Testis (tissue), 3 donors: ENCODE measurements around the gene NLRP1. TPM values are rescaled to one million over a fixed set of nuclear protein-coding genes. Genes with fewer than 3 reads are reported as not detected.

Experiments used
- DNase-seq: peaks from one replicate; pipeline ENCODE4 v3.0.0-alpha.2; 2019
- H3K27ac ChIP-seq, 2 donors: fragments of 200-600 bp; sonication (generic); one replicate each; pipeline ENCODE4 v1.5.1; 2019
- H3K27me3 ChIP-seq: fragments of 200-600 bp; sonication (generic); one replicate; pipeline ENCODE4 v1.5.1; 2019
- H3K36me3 ChIP-seq: fragments of 200-600 bp; sonication (generic); one replicate; pipeline ENCODE4 v1.5.1; 2017; ENCODE audit warnings: low read depth; ENCODE audit errors: missing control alignments
- H3K4me1 ChIP-seq: fragments of 200-600 bp; sonication (generic); one replicate; pipeline ENCODE4 v1.5.1; 2019
- H3K4me3 ChIP-seq, 2 donors: fragments of 200-600 bp; sonication (generic); one replicate each; pipeline ENCODE4 v1.5.1; 2017 to 2019
- H3K9me3 ChIP-seq: fragments of 200-600 bp; sonication (generic); one replicate; pipeline ENCODE4 v1.5.1; 2017
- CTCF ChIP-seq, 3 experiments: fragments of 450-650 bp in 2 of 3; fragments of 200-600 bp in 1 of 3; sonication (generic) in 1 of 3; IDR thresholded peaks; one replicate each; pipeline ENCODE4 v1.5.1; 2016 to 2019; ENCODE audit warnings: antibody characterized with exemption in 3 of 3, mild to moderate bottlenecking in 2 of 3, moderate library complexity in 1 of 3
- POLR2A ChIP-seq: fragments of 450-650 bp; IDR thresholded peaks from one replicate; pipeline ENCODE4 v1.6.1; 2017; ENCODE audit warnings: antibody characterized with exemption, mild to moderate bottlenecking, moderate library complexity
- WGBS, 2 donors: methylation state at CpG; one replicate each; pipeline ENCODE4 v1.1.5; 2018; 5-methylcytosine and 5-hydroxymethylcytosine counted together
- intact Hi-C: fragments of 100-400 bp; cut with DNase I; formaldehyde crosslinking; loops from one replicate; pipeline ENCODE4 v1.15.1; 2023; ENCODE audit warnings: low total_unique reads
- polyA plus RNA-seq: library from polyadenylated mRNA; stranded (reverse); fragments of 350-450 nt; fragmentation: Illumina TruSeq; extraction: RNeasy Lipid Tissue Mini Kit (QIAGEN cat#74804); gene quantifications from one replicate; pipeline ENCODE4 v1.2.3, GENCODE V29; 2014; ENCODE audit warnings: low read depth, low replicate concordance; ENCODE audit not compliant: insufficient read depth
- total RNA-seq, 2 donors: library from RNA; depleted of rRNA; stranded (reverse); fragments of >200 nt; gene quantifications; one replicate each; pipeline ENCODE4 v1.2.3, GENCODE V29; 2016

Gene NLRP1
- total and polyA plus RNA-seq, 3 donors from 2014 or later: 35.4 to 68.5 (median 39.0) TPM

GRCh38 chr17:5533486-5534315, 50.6 kb downstream of the NLRP1 start:
- Histone ChIP-seq H3K4me1 (no peaks in the 10 kb centered on the region), H3K27me3 (no peaks in the 10 kb centered on the region), H3K27ac (no peak overlapping the region), H3K4me3 (no peak overlapping the region), H3K9me3 (no peaks in the 10 kb centered on the region), H3K36me3 (no peaks in the 10 kb centered on the region)
- WGBS, 2 donors: 85 to 87% methylated on average over 16 to 18 of the region's 18 CpGs
- DNase-seq: no peak
- intact Hi-C loops: no loop called here
- no peak for TF ChIP-seq POLR2A

- no peaks in the 10 kb centered on the region for H3K4me1 ChIP-seq
- H3K27me3 ChIP-seq: no peaks in the 10 kb centered on the region
- no peak overlapping the region for H3K4me3 ChIP-seq
- H3K27ac ChIP-seq: no peak overlapping the region
- no peak for DNase-seq
- no peak for TF ChIP-seq CTCF (IDR thresholded peaks at IDR 0.05)
- no peak for TF ChIP-seq POLR2A
- intact Hi-C loops: no loop called here
- no peaks in the 10 kb centered on the region for H3K36me3 ChIP-seq
- WGBS, 2 donors: 88 to 95% methylated on average over 7 to 8 of the region's 8 CpGs
- H3K9me3 ChIP-seq: no peaks in the 10 kb centered on the region
These were observed 51.7 kb downstream of the NLRP1 start for GRCh38 chr17:5532581-5532980.

GRCh38 chr17:5531085-5531418, 53.3 kb downstream of the NLRP1 start:
- WGBS, 2 donors: 91 to 95% methylated on average over 4 of the region's 4 CpGs

GRCh38 chr17:5530265-5531084, 53.8 kb downstream of the NLRP1 start:
- TF ChIP-seq CTCF (IDR thresholded peaks at IDR 0.05) (no peak), POLR2A (no peak)
- no peak overlapping the region for H3K4me3 ChIP-seq
- H3K9me3 ChIP-seq: no peaks in the 10 kb centered on the region
- no peaks in the 10 kb centered on the region for H3K27me3 ChIP-seq
- no peaks in the 10 kb centered on the region for H3K4me1 ChIP-seq
- no peak overlapping the region for H3K27ac ChIP-seq
- no peak for DNase-seq
- intact Hi-C loops: no loop called here
- H3K36me3 ChIP-seq: no peaks in the 10 kb centered on the region
- WGBS, 2 donors: 73 to 81% methylated on average over 12 of the region's 12 CpGs

More at GRCh38 chr17:5531085-5531418, 53.3 kb downstream of the NLRP1 start:
- no peak for DNase-seq
- H3K36me3 ChIP-seq: no peaks in the 10 kb centered on the region
- no peak for TF ChIP-seq POLR2A
- TF ChIP-seq CTCF (IDR thresholded peaks at IDR 0.05): no peak
- H3K27ac ChIP-seq: no peak overlapping the region
- no peaks in the 10 kb centered on the region for H3K9me3 ChIP-seq
- H3K4me1 ChIP-seq: no peaks in the 10 kb centered on the region
- intact Hi-C loops: no loop called here
- H3K4me3 ChIP-seq: no peak overlapping the region
- H3K27me3 ChIP-seq: no peaks in the 10 kb centered on the region

GRCh38 chr17:5527601-5528250, 56.6 kb downstream of the NLRP1 start:
- H3K27ac ChIP-seq: no peak overlapping the region
- 85 to 87% methylated on average over 9 of the region's 9 CpGs for WGBS, 2 donors
- intact Hi-C loops: no loop called here
- H3K27me3 ChIP-seq: no peaks in the 10 kb centered on the region
- H3K9me3 ChIP-seq: no peaks in the 10 kb centered on the region
- no peaks in the 10 kb centered on the region for H3K36me3 ChIP-seq
- no peak overlapping the region for H3K4me3 ChIP-seq
- no peaks in the 10 kb centered on the region for H3K4me1 ChIP-seq
- TF ChIP-seq POLR2A (no peak), CTCF (IDR thresholded peaks at IDR 0.05) (no peak)
- no peak for DNase-seq
